H1 (cell line): ENCODE results near the gene STRIP2. TPM values are rescaled to one million over a fixed set of nuclear protein-coding genes. Genes with fewer than 3 reads are reported as not detected.

Source experiments
- CTCF ChIA-PET: fragments of 300-600 bp; sonication (Branson Sonifier 250); formaldehyde crosslinking; loops from one replicate; lab custom pipeline; 2021; ENCODE audit not compliant: partially characterized antibody; lab: Charles Lee
- POLR2A ChIA-PET: fragments of 300-600 bp; sonication (Branson Sonifier 250); formaldehyde crosslinking; loops from one replicate; lab custom pipeline; 2021; ENCODE audit warnings: inconsistent platforms; ENCODE audit not compliant: partially characterized antibody; lab: Charles Lee
- DNase-seq, 2 experiments: peaks; one replicate each; pipeline versions ENCODE4 v3.0.0 to v3.0.0-alpha.2; 2010 to 2022; ENCODE audit warnings: low spot score in 2 of 2, low read depth in 1 of 2, mixed read lengths in 1 of 2
- FAIRE-seq: peaks from 2 replicates; lab custom pipeline; 2011; peaks lifted over from hg19 to GRCh38; lab: Jason Lieb, UNC
- H2AFZ ChIP-seq: 2 replicates; pipeline ENCODE4 v1.8.1; 2012; ENCODE audit warnings: low read length, inconsistent platforms
- H2AK5ac ChIP-seq: 2 replicates; pipeline ENCODE4 v1.6.1; 2013; ENCODE audit warnings: low read depth, low read length
- H2BK120ac ChIP-seq: replicated peaks from 2 replicates; pipeline ENCODE3; 2013; ENCODE audit warnings: low read depth, low read length, inconsistent platforms
- H2BK12ac ChIP-seq: 2 replicates; pipeline ENCODE4 v1.6.1; 2013; ENCODE audit warnings: low read depth, low read length
- H2BK15ac ChIP-seq: 2 replicates; pipeline ENCODE4 v1.6.1; 2013; ENCODE audit warnings: low read length
- H2BK20ac ChIP-seq: 2 replicates; pipeline ENCODE4 v1.6.1; 2013; ENCODE audit warnings: low read length
- H2BK5ac ChIP-seq: 2 replicates; pipeline ENCODE4 v1.6.1; 2013; ENCODE audit warnings: low read depth, low read length
- H3K14ac ChIP-seq: 2 replicates; pipeline ENCODE4 v1.6.1; 2013; ENCODE audit warnings: inconsistent platforms; ENCODE audit not compliant: insufficient read length
- H3K18ac ChIP-seq: 2 replicates; pipeline ENCODE4 v1.6.1; 2013; ENCODE audit warnings: low read length; ENCODE audit errors: extremely low read depth
- H3K23ac ChIP-seq: 2 replicates; pipeline ENCODE4 v1.6.1; 2013; ENCODE audit warnings: inconsistent platforms; ENCODE audit not compliant: insufficient read length
- H3K23me2 ChIP-seq: 2 replicates; pipeline ENCODE4 v1.6.1; 2013; ENCODE audit warnings: low read depth, low read length
- H3K27ac ChIP-seq: 2 replicates; pipeline ENCODE4 v1.6.1; 2011; ENCODE audit warnings: low read depth, low read length, inconsistent platforms
- H3K27me3 ChIP-seq, 4 experiments: replicated peaks in 1 of 4; 1 replicate in 1 of 4; 2 replicates in 3 of 4; pipeline versions ENCODE4 v1.6.1 to v1.8.1; 2011 to 2013; ENCODE audit warnings: low read length in 3 of 4, mild to moderate bottlenecking in 3 of 4, inconsistent platforms in 2 of 4, mixed read lengths in 2 of 4, moderate library complexity in 1 of 4; ENCODE audit not compliant: control insufficient read depth in 3 of 4, insufficient read depth in 3 of 4; ENCODE audit errors: extremely low read depth in 1 of 4
- H3K36me3 ChIP-seq, 4 experiments: 2 replicates each; pipeline versions ENCODE4 v1.6.1 to v1.8.1; 2011 to 2013; ENCODE audit warnings: mild to moderate bottlenecking in 4 of 4, low read length in 3 of 4, moderate library complexity in 2 of 4, control low read depth in 1 of 4, inconsistent platforms in 1 of 4; ENCODE audit not compliant: insufficient read depth in 4 of 4, control insufficient read depth in 2 of 4
- H3K4ac ChIP-seq: replicated peaks from 2 replicates; pipeline ENCODE3; 2013; ENCODE audit warnings: low read length, low read depth, mixed read lengths, inconsistent platforms; ENCODE audit not compliant: insufficient read length
- H3K4me1 ChIP-seq, 4 experiments: replicated peaks in 1 of 4; 1 replicate in 1 of 4; 2 replicates in 3 of 4; pipeline versions ENCODE4 v1.6.1 to v1.8.1; 2011 to 2013; ENCODE audit warnings: low read length in 3 of 4, inconsistent platforms in 2 of 4, mixed read lengths in 1 of 4; ENCODE audit not compliant: insufficient read depth in 4 of 4, control insufficient read depth in 3 of 4
- H3K4me2 ChIP-seq, 2 experiments: 2 replicates each; pipeline versions ENCODE4 v1.6.1 to v1.8.1; 2011 to 2013; ENCODE audit warnings: low read depth in 2 of 2, low read length in 2 of 2, control low read depth in 1 of 2, inconsistent platforms in 1 of 2, mild to moderate bottlenecking in 1 of 2; ENCODE audit not compliant: insufficient read depth in 1 of 2
- H3K4me3 ChIP-seq, 4 experiments: fragments of 200-600, 300-600 bp in 1 of 4; sonication (generic), shearing (Covaris generic), sonication (Bioruptor Twin) in 1 of 4; 2 replicates each; pipeline versions ENCODE4 v1.5.1 to v1.8.1; 2011 to 2016; ENCODE audit warnings: low read length in 4 of 4, low read depth in 3 of 4, control low read depth in 2 of 4, inconsistent platforms in 2 of 4, mild to moderate bottlenecking in 2 of 4, mixed read lengths in 1 of 4, moderate library complexity in 1 of 4; ENCODE audit not compliant: insufficient read depth in 2 of 4; ENCODE audit errors: extremely low read depth in 1 of 4
- H3K56ac ChIP-seq: replicated peaks from 2 replicates; pipeline ENCODE3; 2013; ENCODE audit warnings: low read depth, mild to moderate bottlenecking, mixed read lengths, low read length, inconsistent platforms; ENCODE audit not compliant: insufficient read length
- H3K79me1 ChIP-seq: 2 replicates; pipeline ENCODE4 v1.6.1; 2013; ENCODE audit warnings: low read depth, low read length, control low read depth
- H3K79me2 ChIP-seq, 2 experiments: 2 replicates each; pipeline versions ENCODE4 v1.6.1 to v1.8.1; 2012 to 2013; ENCODE audit warnings: low read length in 2 of 2, mild to moderate bottlenecking in 2 of 2, inconsistent platforms in 1 of 2; ENCODE audit not compliant: insufficient read depth in 2 of 2, control insufficient read depth in 1 of 2
- H3K9ac ChIP-seq, 4 experiments: replicated peaks in 1 of 4; 1 replicate in 1 of 4; 2 replicates in 3 of 4; pipeline versions ENCODE4 v1.6.1 to v1.8.1; 2011 to 2013; ENCODE audit warnings: low read depth in 3 of 4, low read length in 3 of 4, control low read depth in 2 of 4, mild to moderate bottlenecking in 2 of 4, moderate library complexity in 2 of 4, inconsistent platforms in 1 of 4; ENCODE audit errors: extremely low read depth in 1 of 4
- H3K9me3 ChIP-seq, 2 experiments: 2 replicates each; pipeline versions ENCODE4 v1.6.1 to v1.8.1; 2012 to 2013; ENCODE audit warnings: mild to moderate bottlenecking in 2 of 2, moderate library complexity in 2 of 2, control low read depth in 1 of 2, inconsistent platforms in 1 of 2, low read depth in 1 of 2, low read length in 1 of 2, mixed read lengths in 1 of 2; ENCODE audit not compliant: insufficient read depth in 2 of 2
- H4K20me1 ChIP-seq, 2 experiments: replicated peaks in 1 of 2; 2 replicates each; pipeline versions ENCODE3 to v1.8.1; 2011 to 2013; ENCODE audit warnings: inconsistent platforms in 2 of 2, low read length in 2 of 2, mild to moderate bottlenecking in 1 of 2; ENCODE audit not compliant: insufficient read depth in 2 of 2, control insufficient read depth in 1 of 2
- H4K5ac ChIP-seq: 2 replicates; pipeline ENCODE4 v1.6.1; 2013; ENCODE audit warnings: low read length, low read depth, mixed read lengths, inconsistent platforms; ENCODE audit not compliant: insufficient read length
- H4K8ac ChIP-seq: 2 replicates; pipeline ENCODE4 v1.8.0; 2013; ENCODE audit warnings: mild to moderate bottlenecking, moderate library complexity, low read length, inconsistent platforms; ENCODE audit not compliant: insufficient read depth; ENCODE audit errors: extremely low read depth
- H4K91ac ChIP-seq: replicated peaks from 2 replicates; pipeline ENCODE3; 2013; ENCODE audit warnings: low read length, mixed read lengths, inconsistent platforms; ENCODE audit not compliant: insufficient read length
- BACH1 ChIP-seq: IDR thresholded peaks from 2 replicates; pipeline ENCODE4 v1.6.1; 2012; ENCODE audit warnings: low read length, improper control_type of control experiment
- RFX5 ChIP-seq: IDR thresholded peaks from 2 replicates; pipeline ENCODE4 v1.6.1; 2011; ENCODE audit warnings: low read depth, low read length, improper control_type of control experiment, borderline replicate concordance
- WGBS, 2 experiments: shearing (Covaris generic) in 1 of 2; methylation state at CpG; one replicate each; pipeline versions ENCODE4 v1.1.6 to v1.1.7; 2013 to 2015; ENCODE audit warnings: low lambda C conversion rate in 2 of 2, mixed read lengths in 2 of 2, inconsistent platforms in 1 of 2, low coverage in 1 of 2, missing lambda C conversion rate in 1 of 2; ENCODE audit not compliant: insufficient replicate concordance in 2 of 2, insufficient coverage in 1 of 2, insufficient read length in 1 of 2; ENCODE audit errors: extremely low coverage in 1 of 2, missing lambda C conversion rate in 1 of 2; 5-methylcytosine and 5-hydroxymethylcytosine counted together
- polyA plus RNA-seq, 7 experiments: library from polyadenylated mRNA; depleted of rRNA in 3 of 7; stranded (reverse) in 5 of 7; unstranded in 2 of 7; fragments of >200 nt in 5 of 7; fragments of 200-250 nt in 2 of 7; gene quantifications; 1 replicate in 5 of 7; 2 replicates in 1 of 7; 4 replicates in 1 of 7; pipeline versions ENCODE4 v1.2.1 to v1.2.3, GENCODE V29; 2011 to 2013; ENCODE audit warnings: missing spikeins in 2 of 7, mixed read lengths in 2 of 7
- total RNA-seq: library from RNA; stranded (reverse); fragmentation: NEBNext Ultra II Directional; extraction: Animal tissue kit (Norgen Biotek cat#: 25700); gene quantifications from 2 replicates; pipeline ENCODE4 v1.2.1, GENCODE V29; 2021

The STRIP2 gene
- total and polyA plus RNA-seq, 2 of the 8 experiments (the other 6 are each of a cell fraction or from before 2014, with no cell fraction given), result 5.3 to 8.2 TPM

- DNase-seq (no peak), FAIRE-seq (no peak)
- Histone ChIP-seq H4K91ac (no peak overlapping the region), H4K20me1 (no peaks in the 10 kb centered on the region), H3K27me3 (no peaks in the 10 kb centered on the region; a peak in 1 of 7 replicates), H3K23me2 (no peaks in the 10 kb centered on the region), H3K14ac (no peak overlapping the region), H2BK12ac (no peak overlapping the region), H2BK120ac (no peak overlapping the region), H4K5ac (no peak overlapping the region), H3K9ac (no peak overlapping the region), H3K4ac (no peak overlapping the region), H2BK20ac (no peak overlapping the region), H3K4me1 (peaks cover 2 to 6% (median 4%) of the 10 kb centered on the region in 4 experiments; a peak in 6 of 7 replicates), H2AK5ac (no peak overlapping the region), H3K4me3 (no peak overlapping the region), H2AFZ (no peak overlapping the region), H2BK15ac (no peak overlapping the region), H3K79me1 (no peaks in the 10 kb centered on the region), H3K27ac (no peak overlapping the region), H3K36me3 (no peaks in the 10 kb centered on the region), H3K4me2 (no peak overlapping the region), H2BK5ac (no peak overlapping the region), H3K23ac (no peak overlapping the region), H3K18ac (no peak overlapping the region), H3K56ac (no peak overlapping the region), H3K9me3 (no peaks in the 10 kb centered on the region), H4K8ac (no peak overlapping the region), H3K79me2 (no peaks in the 10 kb centered on the region)
- CTCF ChIA-PET, result interaction anchor here (0.6 to 1.8 kb wide), 2 partner anchors 20 to 729 kb away, joined by 3 to 4 read pairs; no protein-coding TSS in a partner anchor
- POLR2A ChIA-PET, result no interaction called here
- 89% methylated on average over 3 of the region's 3 CpGs; no CpG with 5 or more reads in 1 of the 2 experiments for WGBS, 2 experiments
- TF ChIP-seq BACH1, result no peak
- no peak for TF ChIP-seq RFX5
These were observed 89.7 kb downstream of the STRIP2 start for GRCh38 chr7:129523924-129524323.
